H1 (cell line): ENCODE data around the gene TMCC3. TPM values are rescaled to one million over a fixed set of nuclear protein-coding genes. Genes with fewer than 3 reads are reported as not detected.

ENCODE experiments used
- CTCF ChIA-PET: fragments of 300-600 bp; sonication (Branson Sonifier 250); formaldehyde crosslinking; loops from one replicate; lab custom pipeline; 2021; ENCODE audit not compliant: partially characterized antibody; lab: Charles Lee
- POLR2A ChIA-PET: fragments of 300-600 bp; sonication (Branson Sonifier 250); formaldehyde crosslinking; loops from one replicate; lab custom pipeline; 2021; ENCODE audit warnings: inconsistent platforms; ENCODE audit not compliant: partially characterized antibody; lab: Charles Lee
- DNase-seq, 2 experiments: peaks; one replicate each; pipeline versions ENCODE4 v3.0.0 to v3.0.0-alpha.2; 2010 to 2022; ENCODE audit warnings: low spot score in 2 of 2, low read depth in 1 of 2, mixed read lengths in 1 of 2
- FAIRE-seq: peaks from 2 replicates; lab custom pipeline; 2011; peaks lifted over from hg19 to GRCh38; lab: Jason Lieb, UNC
- H2AFZ ChIP-seq: 2 replicates; pipeline ENCODE4 v1.8.1; 2012; ENCODE audit warnings: low read length, inconsistent platforms
- H2AK5ac ChIP-seq: 2 replicates; pipeline ENCODE4 v1.6.1; 2013; ENCODE audit warnings: low read depth, low read length
- H2BK120ac ChIP-seq: replicated peaks from 2 replicates; pipeline ENCODE3; 2013; ENCODE audit warnings: low read depth, low read length, inconsistent platforms
- H2BK12ac ChIP-seq: 2 replicates; pipeline ENCODE4 v1.6.1; 2013; ENCODE audit warnings: low read depth, low read length
- H2BK15ac ChIP-seq: 2 replicates; pipeline ENCODE4 v1.6.1; 2013; ENCODE audit warnings: low read length
- H2BK20ac ChIP-seq: 2 replicates; pipeline ENCODE4 v1.6.1; 2013; ENCODE audit warnings: low read length
- H2BK5ac ChIP-seq: 2 replicates; pipeline ENCODE4 v1.6.1; 2013; ENCODE audit warnings: low read depth, low read length
- H3K14ac ChIP-seq: 2 replicates; pipeline ENCODE4 v1.6.1; 2013; ENCODE audit warnings: inconsistent platforms; ENCODE audit not compliant: insufficient read length
- H3K18ac ChIP-seq: 2 replicates; pipeline ENCODE4 v1.6.1; 2013; ENCODE audit warnings: low read length; ENCODE audit errors: extremely low read depth
- H3K23ac ChIP-seq: 2 replicates; pipeline ENCODE4 v1.6.1; 2013; ENCODE audit warnings: inconsistent platforms; ENCODE audit not compliant: insufficient read length
- H3K23me2 ChIP-seq: 2 replicates; pipeline ENCODE4 v1.6.1; 2013; ENCODE audit warnings: low read depth, low read length
- H3K27ac ChIP-seq: 2 replicates; pipeline ENCODE4 v1.6.1; 2011; ENCODE audit warnings: low read depth, low read length, inconsistent platforms
- H3K27me3 ChIP-seq, 4 experiments: replicated peaks in 1 of 4; 1 replicate in 1 of 4; 2 replicates in 3 of 4; pipeline versions ENCODE4 v1.6.1 to v1.8.1; 2011 to 2013; ENCODE audit warnings: low read length in 3 of 4, mild to moderate bottlenecking in 3 of 4, inconsistent platforms in 2 of 4, mixed read lengths in 2 of 4, moderate library complexity in 1 of 4; ENCODE audit not compliant: control insufficient read depth in 3 of 4, insufficient read depth in 3 of 4; ENCODE audit errors: extremely low read depth in 1 of 4
- H3K36me3 ChIP-seq, 4 experiments: 2 replicates each; pipeline versions ENCODE4 v1.6.1 to v1.8.1; 2011 to 2013; ENCODE audit warnings: mild to moderate bottlenecking in 4 of 4, low read length in 3 of 4, moderate library complexity in 2 of 4, control low read depth in 1 of 4, inconsistent platforms in 1 of 4; ENCODE audit not compliant: insufficient read depth in 4 of 4, control insufficient read depth in 2 of 4
- H3K4ac ChIP-seq: replicated peaks from 2 replicates; pipeline ENCODE3; 2013; ENCODE audit warnings: low read length, low read depth, mixed read lengths, inconsistent platforms; ENCODE audit not compliant: insufficient read length
- H3K4me1 ChIP-seq, 4 experiments: replicated peaks in 1 of 4; 1 replicate in 1 of 4; 2 replicates in 3 of 4; pipeline versions ENCODE4 v1.6.1 to v1.8.1; 2011 to 2013; ENCODE audit warnings: low read length in 3 of 4, inconsistent platforms in 2 of 4, mixed read lengths in 1 of 4; ENCODE audit not compliant: insufficient read depth in 4 of 4, control insufficient read depth in 3 of 4
- H3K4me2 ChIP-seq, 2 experiments: 2 replicates each; pipeline versions ENCODE4 v1.6.1 to v1.8.1; 2011 to 2013; ENCODE audit warnings: low read depth in 2 of 2, low read length in 2 of 2, control low read depth in 1 of 2, inconsistent platforms in 1 of 2, mild to moderate bottlenecking in 1 of 2; ENCODE audit not compliant: insufficient read depth in 1 of 2
- H3K4me3 ChIP-seq, 4 experiments: fragments of 200-600, 300-600 bp in 1 of 4; sonication (generic), shearing (Covaris generic), sonication (Bioruptor Twin) in 1 of 4; 2 replicates each; pipeline versions ENCODE4 v1.5.1 to v1.8.1; 2011 to 2016; ENCODE audit warnings: low read length in 4 of 4, low read depth in 3 of 4, control low read depth in 2 of 4, inconsistent platforms in 2 of 4, mild to moderate bottlenecking in 2 of 4, mixed read lengths in 1 of 4, moderate library complexity in 1 of 4; ENCODE audit not compliant: insufficient read depth in 2 of 4; ENCODE audit errors: extremely low read depth in 1 of 4
- H3K56ac ChIP-seq: replicated peaks from 2 replicates; pipeline ENCODE3; 2013; ENCODE audit warnings: low read depth, mild to moderate bottlenecking, mixed read lengths, low read length, inconsistent platforms; ENCODE audit not compliant: insufficient read length
- H3K79me1 ChIP-seq: 2 replicates; pipeline ENCODE4 v1.6.1; 2013; ENCODE audit warnings: low read depth, low read length, control low read depth
- H3K79me2 ChIP-seq, 2 experiments: 2 replicates each; pipeline versions ENCODE4 v1.6.1 to v1.8.1; 2012 to 2013; ENCODE audit warnings: low read length in 2 of 2, mild to moderate bottlenecking in 2 of 2, inconsistent platforms in 1 of 2; ENCODE audit not compliant: insufficient read depth in 2 of 2, control insufficient read depth in 1 of 2
- H3K9ac ChIP-seq, 4 experiments: replicated peaks in 1 of 4; 1 replicate in 1 of 4; 2 replicates in 3 of 4; pipeline versions ENCODE4 v1.6.1 to v1.8.1; 2011 to 2013; ENCODE audit warnings: low read depth in 3 of 4, low read length in 3 of 4, control low read depth in 2 of 4, mild to moderate bottlenecking in 2 of 4, moderate library complexity in 2 of 4, inconsistent platforms in 1 of 4; ENCODE audit errors: extremely low read depth in 1 of 4
- H3K9me3 ChIP-seq, 2 experiments: 2 replicates each; pipeline versions ENCODE4 v1.6.1 to v1.8.1; 2012 to 2013; ENCODE audit warnings: mild to moderate bottlenecking in 2 of 2, moderate library complexity in 2 of 2, control low read depth in 1 of 2, inconsistent platforms in 1 of 2, low read depth in 1 of 2, low read length in 1 of 2, mixed read lengths in 1 of 2; ENCODE audit not compliant: insufficient read depth in 2 of 2
- H4K20me1 ChIP-seq, 2 experiments: replicated peaks in 1 of 2; 2 replicates each; pipeline versions ENCODE3 to v1.8.1; 2011 to 2013; ENCODE audit warnings: inconsistent platforms in 2 of 2, low read length in 2 of 2, mild to moderate bottlenecking in 1 of 2; ENCODE audit not compliant: insufficient read depth in 2 of 2, control insufficient read depth in 1 of 2
- H4K5ac ChIP-seq: 2 replicates; pipeline ENCODE4 v1.6.1; 2013; ENCODE audit warnings: low read length, low read depth, mixed read lengths, inconsistent platforms; ENCODE audit not compliant: insufficient read length
- H4K8ac ChIP-seq: 2 replicates; pipeline ENCODE4 v1.8.0; 2013; ENCODE audit warnings: mild to moderate bottlenecking, moderate library complexity, low read length, inconsistent platforms; ENCODE audit not compliant: insufficient read depth; ENCODE audit errors: extremely low read depth
- H4K91ac ChIP-seq: replicated peaks from 2 replicates; pipeline ENCODE3; 2013; ENCODE audit warnings: low read length, mixed read lengths, inconsistent platforms; ENCODE audit not compliant: insufficient read length
- BCL11A ChIP-seq, 2 experiments: IDR thresholded peaks; one replicate each; pipeline ENCODE4 v1.6.1; 2011; ENCODE audit warnings: low read depth in 2 of 2, low read length in 2 of 2, mild to moderate bottlenecking in 2 of 2
- CBX8 ChIP-seq: fragments of 300-800, 300-1000 bp; sonication (generic); IDR thresholded peaks from 2 replicates; pipeline ENCODE4 v1.7.1; 2016; ENCODE audit warnings: low read depth, low read length, borderline replicate concordance
- EGR1 ChIP-seq: IDR thresholded peaks from 2 replicates; pipeline ENCODE4 v1.6.1; 2011; ENCODE audit warnings: low read depth, low read length, borderline replicate concordance
- GABPA ChIP-seq: IDR thresholded peaks from 2 replicates; pipeline ENCODE4 v1.6.1; 2011; ENCODE audit warnings: mild to moderate bottlenecking, low read length, moderate library complexity, borderline replicate concordance; ENCODE audit not compliant: insufficient read depth
- SIX5 ChIP-seq: IDR thresholded peaks from 2 replicates; pipeline ENCODE4 v1.6.1; 2011; ENCODE audit warnings: mild to moderate bottlenecking, low read depth, low read length
- SP1 ChIP-seq: IDR thresholded peaks from 2 replicates; pipeline ENCODE4 v1.6.1; 2011; ENCODE audit warnings: low read depth, low read length
- SP4 ChIP-seq: IDR thresholded peaks from 2 replicates; pipeline ENCODE4 v1.6.1; 2012; ENCODE audit warnings: low read length, inconsistent platforms
- SRF ChIP-seq: IDR thresholded peaks from 2 replicates; pipeline ENCODE4 v1.6.1; 2011; ENCODE audit warnings: mild to moderate bottlenecking, low read depth, low read length, moderate library complexity
- WGBS, 2 experiments: shearing (Covaris generic) in 1 of 2; methylation state at CpG; one replicate each; pipeline versions ENCODE4 v1.1.6 to v1.1.7; 2013 to 2015; ENCODE audit warnings: low lambda C conversion rate in 2 of 2, mixed read lengths in 2 of 2, inconsistent platforms in 1 of 2, low coverage in 1 of 2, missing lambda C conversion rate in 1 of 2; ENCODE audit not compliant: insufficient replicate concordance in 2 of 2, insufficient coverage in 1 of 2, insufficient read length in 1 of 2; ENCODE audit errors: extremely low coverage in 1 of 2, missing lambda C conversion rate in 1 of 2; 5-methylcytosine and 5-hydroxymethylcytosine counted together
- polyA plus RNA-seq, 7 experiments: library from polyadenylated mRNA; depleted of rRNA in 3 of 7; stranded (reverse) in 5 of 7; unstranded in 2 of 7; fragments of >200 nt in 5 of 7; fragments of 200-250 nt in 2 of 7; gene quantifications; 1 replicate in 5 of 7; 2 replicates in 1 of 7; 4 replicates in 1 of 7; pipeline versions ENCODE4 v1.2.1 to v1.2.3, GENCODE V29; 2011 to 2013; ENCODE audit warnings: missing spikeins in 2 of 7, mixed read lengths in 2 of 7
- total RNA-seq: library from RNA; stranded (reverse); fragmentation: NEBNext Ultra II Directional; extraction: Animal tissue kit (Norgen Biotek cat#: 25700); gene quantifications from 2 replicates; pipeline ENCODE4 v1.2.1, GENCODE V29; 2021
- TF ChIP-seq, protein P1 (sequence below): IDR thresholded peaks from 2 replicates; pipeline ENCODE4 v1.6.1; 2011; ENCODE audit warnings: low read length, improper control_type of control experiment

Gene TMCC3
- total and polyA plus RNA-seq, 2 of the 8 experiments (the other 6 are each of a cell fraction or from before 2014, with no cell fraction given), result 1.7 to 4.1 TPM

DNA sequence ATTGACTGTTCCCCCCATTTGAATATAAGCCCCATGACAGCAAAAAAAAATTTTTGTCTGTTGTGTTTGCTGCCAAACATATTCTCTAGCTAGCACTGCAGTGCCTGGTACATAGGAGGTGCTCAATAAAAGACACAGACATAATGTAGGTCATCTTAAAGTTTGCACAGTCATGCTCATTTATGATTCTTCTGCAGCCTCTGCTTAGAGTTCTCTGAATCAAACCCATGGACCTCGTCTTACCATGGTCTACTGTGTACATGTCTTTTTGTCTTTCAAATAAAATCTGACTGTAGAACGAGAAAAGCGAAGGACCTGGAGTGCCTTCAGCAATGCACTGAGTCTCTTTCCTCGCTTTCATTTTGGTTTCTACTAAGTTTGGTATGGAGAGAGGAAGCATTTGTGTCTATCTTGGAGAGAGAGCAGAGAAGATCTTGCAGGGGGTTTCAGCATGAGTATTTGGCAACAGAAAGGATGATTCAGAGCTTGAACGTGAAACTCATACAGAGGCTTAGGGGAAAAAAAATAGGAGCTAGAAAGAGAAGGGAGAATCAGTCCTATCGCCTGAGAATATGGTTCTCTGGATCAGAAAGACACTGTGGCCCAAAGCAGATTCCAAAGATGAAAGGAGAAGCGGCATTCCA lies 38.8 kb upstream of the TMCC3 start:
- Histone ChIP-seq H2BK12ac (no peak overlapping the region), H3K9me3 (no peaks in the 10 kb centered on the region), H2BK120ac (no peak overlapping the region), H3K14ac (no peak overlapping the region), H3K18ac (no peak overlapping the region), H4K5ac (no peak overlapping the region), H3K79me2 (no peaks in the 10 kb centered on the region), H2AK5ac (no peak overlapping the region), H3K27ac (no peak overlapping the region), H3K56ac (no peak overlapping the region), H3K4ac (no peak overlapping the region), H4K8ac (no peak overlapping the region), H3K23ac (no peak overlapping the region), H2BK5ac (no peak overlapping the region), H4K91ac (no peak overlapping the region), H3K9ac (no peak overlapping the region), H3K4me3 (no peak overlapping the region), H3K23me2 (no peaks in the 10 kb centered on the region), H3K36me3 (no peaks in the 10 kb centered on the region), H3K4me2 (no peak overlapping the region), H2AFZ (no peak overlapping the region), H3K4me1 (no peaks in the 10 kb centered on the region; a peak in 1 of 7 replicates), H3K27me3 (peaks cover 0 to 1% (median 0%) of the 10 kb centered on the region in 4 experiments; a peak in 1 of 7 replicates), H4K20me1 (no peaks in the 10 kb centered on the region), H2BK20ac (no peak overlapping the region), H3K79me1 (no peaks in the 10 kb centered on the region), H2BK15ac (no peak overlapping the region)
- no peak for TF ChIP-seq CBX8
- no peak for TF ChIP-seq GABPA
- TF ChIP-seq BCL11A (IDR thresholded peaks at IDR 0.05; ENCODE audit: low read depth in 2 of 2, low read length in 2 of 2), result no peak
- TF ChIP-seq SIX5, result no peak
- TF ChIP-seq, protein P1, sequence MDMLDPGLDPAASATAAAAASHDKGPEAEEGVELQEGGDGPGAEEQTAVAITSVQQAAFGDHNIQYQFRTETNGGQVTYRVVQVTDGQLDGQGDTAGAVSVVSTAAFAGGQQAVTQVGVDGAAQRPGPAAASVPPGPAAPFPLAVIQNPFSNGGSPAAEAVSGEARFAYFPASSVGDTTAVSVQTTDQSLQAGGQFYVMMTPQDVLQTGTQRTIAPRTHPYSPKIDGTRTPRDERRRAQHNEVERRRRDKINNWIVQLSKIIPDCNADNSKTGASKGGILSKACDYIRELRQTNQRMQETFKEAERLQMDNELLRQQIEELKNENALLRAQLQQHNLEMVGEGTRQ, result no peak
- TF ChIP-seq SP4, result no peak
- TF ChIP-seq SP1, result no peak
- no peak for TF ChIP-seq EGR1
- TF ChIP-seq SRF, result no peak
- FAIRE-seq (no peak), DNase-seq (no peak)
- ChIA-PET POLR2A (interaction anchor here (0.9 to 1.5 kb wide), 2 partner anchors 16 to 19 kb away, joined by 3 to 4 read pairs; no protein-coding TSS in a partner anchor), CTCF (interaction anchor here (0.7 to 1.2 kb wide), 5 partner anchors 9 to 33 kb away, joined by 3 to 4 read pairs (median 4); no protein-coding TSS in a partner anchor)
- WGBS, 2 experiments, result 82% methylated on average over 7 of the region's 7 CpGs; no CpG with 5 or more reads in 1 of the 2 experiments
